SK-N-SH treated with all-trans-retinoic acid at 6 μM for 48 hours (cell line): Measurements from ENCODE around the gene DENND2A.
"Not testable (repeated sequence)": the region's sequence is repeated elsewhere in the genome, so short reads cannot be mapped to it uniquely, and the experiment has no call there.

ENCODE experiments used
- ATAC-seq: fragments of 200-7000 bp; cut with Tn5 transposase; 3 replicates; pipeline ENCODE4 v1.9.1; 2020; ENCODE audit warnings: mild to moderate bottlenecking, moderate library complexity
- ARNTL ChIP-seq: fragments of 450-650 bp; formaldehyde crosslinking; IDR thresholded peaks from 2 replicates; pipeline ENCODE4 v1.5.0; 2020; ENCODE audit warnings: low read depth, mild to moderate bottlenecking, moderate library complexity, borderline replicate concordance
- BACH2 ChIP-seq: fragments of 250-450 bp; sonication (Bioruptor Pico); IDR thresholded peaks from 2 replicates; pipeline ENCODE4 v1.9.0; 2021; ENCODE audit warnings: mild to moderate bottlenecking, borderline replicate concordance
- CSRNP3 ChIP-seq: fragments of 250-450 bp; sonication (Bioruptor Pico); IDR thresholded peaks from 2 replicates; pipeline ENCODE4 v1.5.1; 2021; ENCODE audit warnings: mild to moderate bottlenecking, moderate library complexity
- ESRRG ChIP-seq: fragments of 250-450 bp; sonication (Bioruptor Pico); IDR thresholded peaks from 2 replicates; pipeline ENCODE4 v1.6.1; 2021; ENCODE audit warnings: mild to moderate bottlenecking
- GLIS3 ChIP-seq: fragments of 250-450 bp; sonication (Bioruptor Pico); IDR thresholded peaks from 2 replicates; pipeline ENCODE4 v1.5.0; 2020; ENCODE audit warnings: mild to moderate bottlenecking, moderate library complexity
- ISL1 ChIP-seq: fragments of 250-450 bp; sonication (Bioruptor Pico); IDR thresholded peaks from 2 replicates; pipeline ENCODE4 v2.1.2; 2022; ENCODE audit warnings: mild to moderate bottlenecking, moderate library complexity
- POU6F1 ChIP-seq: fragments of 250-450 bp; sonication (Bioruptor Pico); IDR thresholded peaks from 2 replicates; pipeline ENCODE4 v1.8.0; 2021; ENCODE audit warnings: low read depth, mild to moderate bottlenecking, moderate library complexity, borderline replicate concordance
- PPARA ChIP-seq: fragments of 250-450 bp; sonication (Bioruptor Pico); IDR thresholded peaks from 2 replicates; pipeline ENCODE4 v1.5.0; 2020; ENCODE audit warnings: mild to moderate bottlenecking, borderline replicate concordance
- SNAI2 ChIP-seq: fragments of 250-450 bp; sonication (Bioruptor Pico); IDR thresholded peaks from 2 replicates; pipeline ENCODE4 v1.5.0; 2020; ENCODE audit warnings: mild to moderate bottlenecking, moderate library complexity
- TCF4 ChIP-seq: fragments of 250-450 bp; sonication (Bioruptor Pico); IDR thresholded peaks from 2 replicates; pipeline ENCODE4 v1.8.0; 2021; ENCODE audit warnings: mild to moderate bottlenecking, moderate library complexity, borderline replicate concordance
- TSHZ2 ChIP-seq: fragments of 250-450 bp; sonication (Bioruptor Pico); IDR thresholded peaks from 2 replicates; pipeline ENCODE4 v1.5.0; 2020; ENCODE audit warnings: mild to moderate bottlenecking, moderate library complexity
- ZC3H10 ChIP-seq: fragments of 250-450 bp; sonication (Bioruptor Pico); IDR thresholded peaks from 2 replicates; pipeline ENCODE4 v1.5.1; 2021; ENCODE audit warnings: mild to moderate bottlenecking, moderate library complexity
- ZFP3 ChIP-seq: fragments of 250-450 bp; sonication (Bioruptor Pico); IDR thresholded peaks from 2 replicates; pipeline ENCODE4 v1.5.0; 2020; ENCODE audit warnings: mild to moderate bottlenecking, moderate library complexity
- ZFP30 ChIP-seq: fragments of 450-650 bp; formaldehyde crosslinking; IDR thresholded peaks from 2 replicates; pipeline ENCODE4 v1.5.0; 2022; ENCODE audit warnings: mild to moderate bottlenecking, moderate library complexity
- ZNF565 ChIP-seq: fragments of 450-650 bp; formaldehyde crosslinking; conservative IDR thresholded peaks from 2 replicates; pipeline ENCODE4 v1.5.0; 2020; ENCODE audit warnings: low read depth, mild to moderate bottlenecking, moderate library complexity
- ZNF70 ChIP-seq: fragments of 450-650 bp; formaldehyde crosslinking; IDR thresholded peaks from 2 replicates; pipeline ENCODE4 v1.5.0; 2020; ENCODE audit warnings: mild to moderate bottlenecking, moderate library complexity
- ZNF8 ChIP-seq: fragments of 450-650 bp; formaldehyde crosslinking; IDR thresholded peaks from 2 replicates; pipeline ENCODE4 v1.5.0; 2020; ENCODE audit warnings: mild to moderate bottlenecking, moderate library complexity
- TF ChIP-seq, protein P1 (sequence below): fragments of 250-450 bp; sonication (Bioruptor Pico); IDR thresholded peaks from 2 replicates; pipeline ENCODE4 v1.8.0; 2020; ENCODE audit warnings: mild to moderate bottlenecking, moderate library complexity, borderline replicate concordance

The DENND2A gene

GRCh38 chr7:140645166-140645900, 4.7 kb upstream of the DENND2A start:
- no peak for TF ChIP-seq ZNF565 (CRISPR knock-in tag)
- TF ChIP-seq BACH2 (CRISPR knock-in tag) = no peak
- no peak for TF ChIP-seq ZFP30
- no peak for ATAC-seq

- not testable (repeated sequence) for ATAC-seq
Measured at GRCh38 chr7:140644761-140645160, 4.1 kb upstream of the DENND2A start.

GRCh38 chr7:140643416-140643815, 2.8 kb upstream of the DENND2A start:
- ATAC-seq = no peak
- no peak for TF ChIP-seq TSHZ2
- no peak for TF ChIP-seq PPARA (CRISPR knock-in tag)
- no peak for TF ChIP-seq ARNTL (CRISPR knock-in tag)
- TF ChIP-seq TCF4 (CRISPR knock-in tag) = no peak
- TF ChIP-seq CSRNP3 (CRISPR knock-in tag) = no peak
- no peak for TF ChIP-seq SNAI2 (CRISPR knock-in tag)
- no peak for TF ChIP-seq ISL1 (CRISPR knock-in tag)
- no peak for TF ChIP-seq ZC3H10 (CRISPR knock-in tag)
- TF ChIP-seq ZNF565 (CRISPR knock-in tag) = no peak
- no peak for TF ChIP-seq POU6F1 (CRISPR knock-in tag)
- TF ChIP-seq, protein P1, sequence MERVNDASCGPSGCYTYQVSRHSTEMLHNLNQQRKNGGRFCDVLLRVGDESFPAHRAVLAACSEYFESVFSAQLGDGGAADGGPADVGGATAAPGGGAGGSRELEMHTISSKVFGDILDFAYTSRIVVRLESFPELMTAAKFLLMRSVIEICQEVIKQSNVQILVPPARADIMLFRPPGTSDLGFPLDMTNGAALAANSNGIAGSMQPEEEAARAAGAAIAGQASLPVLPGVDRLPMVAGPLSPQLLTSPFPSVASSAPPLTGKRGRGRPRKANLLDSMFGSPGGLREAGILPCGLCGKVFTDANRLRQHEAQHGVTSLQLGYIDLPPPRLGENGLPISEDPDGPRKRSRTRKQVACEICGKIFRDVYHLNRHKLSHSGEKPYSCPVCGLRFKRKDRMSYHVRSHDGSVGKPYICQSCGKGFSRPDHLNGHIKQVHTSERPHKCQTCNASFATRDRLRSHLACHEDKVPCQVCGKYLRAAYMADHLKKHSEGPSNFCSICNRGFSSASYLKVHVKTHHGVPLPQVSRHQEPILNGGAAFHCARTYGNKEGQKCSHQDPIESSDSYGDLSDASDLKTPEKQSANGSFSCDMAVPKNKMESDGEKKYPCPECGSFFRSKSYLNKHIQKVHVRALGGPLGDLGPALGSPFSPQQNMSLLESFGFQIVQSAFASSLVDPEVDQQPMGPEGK (CRISPR knock-in tag) = no peak
- no peak for TF ChIP-seq GLIS3 (CRISPR knock-in tag)
- TF ChIP-seq ZFP3 (CRISPR knock-in tag) = no peak
- no peak for TF ChIP-seq ZNF8 (CRISPR knock-in tag)
- TF ChIP-seq ZNF70 (CRISPR knock-in tag) = no peak

GRCh38 chr7:140641524-140642195, 1.0 kb upstream of the DENND2A start:
- ATAC-seq = no peak
- no peak for TF ChIP-seq ZNF70 (CRISPR knock-in tag)
- no peak for TF ChIP-seq ZC3H10 (CRISPR knock-in tag)
- no peak for TF ChIP-seq ZFP30

DNA sequence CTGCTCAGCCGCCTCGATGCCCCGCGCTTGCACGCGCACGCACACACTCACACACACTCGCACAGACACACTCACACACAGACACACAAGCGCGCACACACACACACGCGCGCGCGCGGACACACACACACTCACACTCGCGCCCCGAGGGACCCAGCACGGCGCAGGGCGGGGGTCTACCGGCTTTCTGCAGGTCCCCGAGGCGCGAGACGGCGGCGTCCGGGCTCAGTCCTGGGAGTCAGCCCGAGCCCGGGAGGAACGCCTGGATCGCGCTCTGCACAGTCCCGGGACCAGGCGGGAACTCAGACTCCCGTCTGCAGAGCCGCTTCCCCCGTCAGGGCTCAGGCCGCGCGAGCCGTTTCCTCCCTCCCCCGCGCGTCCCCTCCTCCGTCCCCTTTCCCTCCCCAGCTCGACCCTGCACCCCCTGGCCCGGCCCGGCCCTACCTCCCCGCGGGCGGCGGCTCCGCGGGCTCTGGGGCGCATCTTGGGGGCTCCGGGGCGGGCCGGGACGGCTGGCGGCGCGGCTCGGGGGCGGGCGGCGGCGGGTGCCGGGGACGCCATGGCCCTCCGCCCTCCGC, 464 bp downstream of the DENND2A start:
- TF ChIP-seq CSRNP3 (CRISPR knock-in tag) (no peak), BACH2 (CRISPR knock-in tag) (no peak), SNAI2 (CRISPR knock-in tag) (no peak), ZFP3 (CRISPR knock-in tag) (peak; percentile 58; the same call in 1 of the 2 replicates), TSHZ2 (peak; percentile 27; the same call in 1 of the 2 replicates), ESRRG (CRISPR knock-in tag) (0 out of 2 replicates have a peak, but pooled peaks have one; percentile 19)
- peak; percentile 86 for ATAC-seq
